Chondrocyte (in vitro differentiated cells): ENCODE data around the gene MEN1. TPM values are rescaled to one million over a fixed set of nuclear protein-coding genes. Genes with fewer than 3 reads are reported as not detected.
"Not testable (repeated sequence)": the region's sequence is repeated elsewhere in the genome, so short reads cannot be mapped to it uniquely, and the experiment has no call there.

Source experiments
- DNase-seq: peaks from one replicate; pipeline ENCODE4 v3.0.0; 2021; ENCODE audit warnings: mixed read lengths, low spot score
- H3K27ac Mint-ChIP-seq: one replicate; pipeline ENCODE4 v1.8.0; 2021; ENCODE audit warnings: mild to moderate bottlenecking, moderate library complexity, mixed read lengths; ENCODE audit not compliant: unreplicated experiment
- H3K27me3 Mint-ChIP-seq: 2 replicates; pipeline ENCODE4 v1.8.0; 2021; ENCODE audit warnings: low read depth, mixed read lengths
- H3K36me3 Mint-ChIP-seq: 2 replicates; pipeline ENCODE4 v1.8.0; 2021; ENCODE audit warnings: low read depth, mixed read lengths
- H3K4me1 Mint-ChIP-seq: 2 replicates; pipeline ENCODE4 v1.8.0; 2021; ENCODE audit warnings: low read depth, mild to moderate bottlenecking, mixed read lengths
- H3K4me3 Mint-ChIP-seq: one replicate; pipeline ENCODE4 v1.8.0; 2021; ENCODE audit warnings: mild to moderate bottlenecking, moderate library complexity, mixed read lengths; ENCODE audit not compliant: unreplicated experiment
- H3K9me3 Mint-ChIP-seq: 2 replicates; pipeline ENCODE4 v1.8.0; 2021; ENCODE audit warnings: low read depth, mixed read lengths
- CTCF ChIP-seq: fragments of 200-600 bp; sonication (generic); IDR thresholded peaks from 2 replicates; pipeline ENCODE4 v1.5.0; 2021; ENCODE audit warnings: antibody characterized with exemption, mild to moderate bottlenecking, moderate library complexity
- total RNA-seq: library from RNA; stranded (reverse); gene quantifications from 3 replicates; pipeline ENCODE4 v1.2.1, GENCODE V29; 2021

MEN1 gene
- total RNA-seq, 1 donor from 2014 or later: 19.5 TPM

- no peak overlapping the region for H3K4me3 Mint-ChIP-seq
- H3K36me3 Mint-ChIP-seq: no peaks in the 10 kb centered on the region
- no peaks in the 10 kb centered on the region for H3K4me1 Mint-ChIP-seq
- no peak for TF ChIP-seq CTCF
- H3K27ac Mint-ChIP-seq: no peak overlapping the region
- H3K27me3 Mint-ChIP-seq: peaks cover 1% of the 10 kb centered on the region
- no peaks in the 10 kb centered on the region for H3K9me3 Mint-ChIP-seq
- DNase-seq: no peak
Observed at GRCh38 chr11:64827451-64827839, 17.1 kb upstream of the MEN1 start.

GRCh38 chr11:64826578-64827450, 16.5 kb upstream of the MEN1 start:
- Mint-ChIP-seq H3K27ac (no peak overlapping the region), H3K36me3 (no peaks in the 10 kb centered on the region)

GRCh38 chr11:64826062-64826461, 15.7 kb upstream of the MEN1 start:
- no peaks in the 10 kb centered on the region for H3K4me1 Mint-ChIP-seq
- H3K27me3 Mint-ChIP-seq: peaks cover 1% of the 10 kb centered on the region
- no peaks in the 10 kb centered on the region for H3K36me3 Mint-ChIP-seq
- no peak overlapping the region for H3K27ac Mint-ChIP-seq
- TF ChIP-seq CTCF: no peak
- H3K9me3 Mint-ChIP-seq: no peaks in the 10 kb centered on the region
- no peak for DNase-seq
- no peak overlapping the region for H3K4me3 Mint-ChIP-seq

More at GRCh38 chr11:64826578-64827450, 16.5 kb upstream of the MEN1 start:
- no peaks in the 10 kb centered on the region for H3K4me1 Mint-ChIP-seq
- peaks cover 1% of the 10 kb centered on the region for H3K27me3 Mint-ChIP-seq
- H3K4me3 Mint-ChIP-seq: no peak overlapping the region
- no peak for TF ChIP-seq CTCF
- peak; percentile 92 for DNase-seq
- H3K9me3 Mint-ChIP-seq: no peaks in the 10 kb centered on the region

GRCh38 chr11:64823568-64824119, 13.3 kb upstream of the MEN1 start:
- H3K27me3 Mint-ChIP-seq: peaks cover 1% of the 10 kb centered on the region
- no peaks in the 10 kb centered on the region for H3K36me3 Mint-ChIP-seq
- no peak overlapping the region for H3K4me3 Mint-ChIP-seq
- H3K9me3 Mint-ChIP-seq: no peaks in the 10 kb centered on the region
- no peaks in the 10 kb centered on the region for H3K4me1 Mint-ChIP-seq
- DNase-seq: no peak
- no peak overlapping the region for H3K27ac Mint-ChIP-seq
- no peak for TF ChIP-seq CTCF

GRCh38 chr11:64817476-64817875, 7.1 kb upstream of the MEN1 start:
- H3K27me3 Mint-ChIP-seq: peaks cover 1% of the 10 kb centered on the region
- no peak for DNase-seq
- no peaks in the 10 kb centered on the region for H3K4me1 Mint-ChIP-seq
- TF ChIP-seq CTCF: no peak
- H3K4me3 Mint-ChIP-seq: no peak overlapping the region
- H3K27ac Mint-ChIP-seq: no peak overlapping the region
- H3K36me3 Mint-ChIP-seq: no peaks in the 10 kb centered on the region
- no peaks in the 10 kb centered on the region for H3K9me3 Mint-ChIP-seq

GRCh38 chr11:64815433-64815832, 5.1 kb upstream of the MEN1 start:
- not testable (repeated sequence) for H3K4me3 Mint-ChIP-seq, H3K4me1 Mint-ChIP-seq, H3K27ac Mint-ChIP-seq, H3K27me3 Mint-ChIP-seq, H3K36me3 Mint-ChIP-seq, DNase-seq, H3K9me3 Mint-ChIP-seq
